ENCODE results near the gene SYT7. TPM values are rescaled to one million over a fixed set of nuclear protein-coding genes. Genes with fewer than 3 reads are reported as not detected.

The SYT7 gene
- total and polyA plus RNA-seq, 2 of the 8 experiments (the other 6 are each of a cell fraction or from before 2014, with no cell fraction given): 9.6 to 10.5 TPM

DNA sequence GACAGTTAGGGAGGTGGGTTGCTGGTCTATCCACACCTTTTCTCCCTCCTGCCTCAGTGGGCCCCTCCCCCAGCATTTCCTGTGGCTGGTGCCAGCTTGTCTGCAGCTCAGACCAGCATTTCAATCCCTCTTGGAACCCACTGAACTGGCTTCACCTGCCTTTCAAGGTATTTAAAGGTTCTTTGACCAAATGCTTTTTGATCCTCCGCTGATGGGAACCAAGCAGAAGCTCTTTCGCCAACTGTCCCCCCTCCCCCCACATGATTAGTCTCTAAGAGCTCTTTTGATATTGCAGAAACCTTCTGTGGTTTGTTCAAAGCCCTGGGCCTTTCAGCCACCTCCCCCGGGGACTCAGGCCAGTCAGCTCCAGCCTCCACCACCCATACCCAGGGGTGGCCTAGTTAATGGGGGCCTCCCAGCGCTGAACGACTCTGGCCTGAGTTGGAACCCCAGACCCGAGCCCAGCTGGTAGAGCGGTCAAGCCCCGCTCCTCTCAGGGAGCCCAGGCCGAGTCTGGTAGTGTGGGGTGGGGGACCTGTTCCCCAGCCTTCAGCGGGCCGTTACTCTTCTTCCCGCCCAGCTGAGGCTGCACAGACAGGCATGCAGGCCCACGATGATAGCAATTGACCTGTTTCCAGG lies 6.0 kb upstream of the SYT7 start (continued):
- TF ChIP-seq, protein P1, sequence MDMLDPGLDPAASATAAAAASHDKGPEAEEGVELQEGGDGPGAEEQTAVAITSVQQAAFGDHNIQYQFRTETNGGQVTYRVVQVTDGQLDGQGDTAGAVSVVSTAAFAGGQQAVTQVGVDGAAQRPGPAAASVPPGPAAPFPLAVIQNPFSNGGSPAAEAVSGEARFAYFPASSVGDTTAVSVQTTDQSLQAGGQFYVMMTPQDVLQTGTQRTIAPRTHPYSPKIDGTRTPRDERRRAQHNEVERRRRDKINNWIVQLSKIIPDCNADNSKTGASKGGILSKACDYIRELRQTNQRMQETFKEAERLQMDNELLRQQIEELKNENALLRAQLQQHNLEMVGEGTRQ (IDR thresholded peaks at IDR 0.05; ENCODE audit: low read length): no peak
- TF ChIP-seq RNF2 (IDR thresholded peaks at IDR 0.05; ENCODE audit: borderline replicate concordance, low read depth, low read length, missing control alignments, poor library complexity, severe bottlenecking) (no peak), RXRA (IDR thresholded peaks at IDR 0.05; ENCODE audit: insufficient read depth, low read depth, low read length) (no peak), CEBPB (IDR thresholded peaks at IDR 0.05; ENCODE audit: low read depth, low read length) (no peak), POLR2A (IDR thresholded peaks at IDR 0.05; ENCODE audit: control extremely low read depth in 1 of 2, low read depth in 2 of 2, low read length in 2 of 2) (no peak), EZH2 (IDR thresholded peaks at IDR 0.05; ENCODE audit: low read depth, low read length, severe bottlenecking) (no peak), POU5F1 (IDR thresholded peaks at IDR 0.05; ENCODE audit: low read depth, low read length) (no peak), RFX5 (IDR thresholded peaks at IDR 0.05; ENCODE audit: borderline replicate concordance, low read depth, low read length) (no peak), SP2 (IDR thresholded peaks at IDR 0.05; ENCODE audit: low read length) (no peak), RAD21 (IDR thresholded peaks at IDR 0.05 in 1 of 2, conservative IDR thresholded peaks at IDR 0.05 in 1 of 2; ENCODE audit: low read depth in 2 of 2, low read length in 2 of 2) (no peak), SP1 (IDR thresholded peaks at IDR 0.05; ENCODE audit: low read depth, low read length) (peak; percentile 56; the same call in 1 of the 2 replicates)
- TF ChIP-seq, protein P2, sequence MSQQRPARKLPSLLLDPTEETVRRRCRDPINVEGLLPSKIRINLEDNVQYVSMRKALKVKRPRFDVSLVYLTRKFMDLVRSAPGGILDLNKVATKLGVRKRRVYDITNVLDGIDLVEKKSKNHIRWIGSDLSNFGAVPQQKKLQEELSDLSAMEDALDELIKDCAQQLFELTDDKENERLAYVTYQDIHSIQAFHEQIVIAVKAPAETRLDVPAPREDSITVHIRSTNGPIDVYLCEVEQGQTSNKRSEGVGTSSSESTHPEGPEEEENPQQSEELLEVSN (IDR thresholded peaks at IDR 0.05): peak; percentile 87

Data from H1 (cell line).